ENCODE data around the gene SERPINE3.

Gene SERPINE3

DNA sequence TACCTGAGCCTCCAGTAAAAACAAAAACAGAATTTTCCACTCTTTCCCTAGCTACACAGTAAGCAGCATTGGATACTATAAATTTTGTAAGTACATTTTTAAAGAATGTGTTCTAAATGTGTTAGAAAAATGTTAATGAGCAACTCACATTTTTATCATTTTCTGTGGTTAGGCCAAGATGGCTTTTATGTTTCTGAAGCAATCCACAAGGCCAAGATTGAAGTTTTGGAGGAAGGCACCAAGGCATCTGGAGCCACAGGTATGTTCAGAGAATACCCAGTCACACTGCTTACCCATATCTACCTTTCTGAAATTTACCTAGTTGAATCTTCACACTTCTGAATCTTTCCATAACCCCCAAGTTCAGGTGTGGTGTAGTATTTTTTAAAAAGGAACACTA, 21.6 kb downstream of the SERPINE3 start:
- FAIRE-seq (no peak), DNase-seq (ENCODE audit: insufficient read length, low spot score) (no peak)
- no peak for TF ChIP-seq POLR2A (IDR thresholded peaks at IDR 0.05; ENCODE audit: low read depth, low read length)

GRCh38 chr13:51363625-51364024, 24.1 kb downstream of the SERPINE3 start:
- DNase-seq (ENCODE audit: insufficient read length, low spot score) (no peak), FAIRE-seq (no peak)
- TF ChIP-seq POLR2A (IDR thresholded peaks at IDR 0.05; ENCODE audit: low read depth, low read length): no peak

DNA sequence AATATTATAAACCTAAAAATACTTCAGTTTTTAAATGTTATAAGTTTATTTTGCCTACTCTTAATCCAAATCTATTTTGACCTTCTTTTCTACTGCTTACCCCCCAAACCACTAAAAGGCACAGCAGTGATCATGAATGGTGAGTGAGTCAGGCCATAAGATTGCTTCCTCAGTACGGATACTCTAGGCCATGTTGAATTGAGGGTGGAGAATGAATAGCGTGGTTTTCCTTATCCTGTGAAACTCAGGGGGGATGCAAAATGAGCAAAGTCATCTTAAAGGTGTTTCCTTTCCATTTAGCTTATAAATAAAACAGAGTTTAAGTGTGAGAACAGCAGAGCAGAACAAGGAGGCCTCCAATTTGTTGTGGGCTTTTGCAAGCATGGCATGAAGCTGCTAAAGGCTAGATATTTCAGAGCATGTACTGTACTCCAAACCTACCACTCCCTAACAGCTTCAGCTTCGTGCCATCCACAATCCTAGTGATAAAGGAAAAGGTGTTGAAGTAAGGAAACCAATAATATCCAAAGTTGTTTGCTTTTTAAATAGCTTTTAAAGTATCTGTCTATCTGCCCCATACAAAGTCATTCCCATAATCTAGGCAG, 25.0 kb downstream of the SERPINE3 start:
- peak; percentile 38 for FAIRE-seq

DNA sequence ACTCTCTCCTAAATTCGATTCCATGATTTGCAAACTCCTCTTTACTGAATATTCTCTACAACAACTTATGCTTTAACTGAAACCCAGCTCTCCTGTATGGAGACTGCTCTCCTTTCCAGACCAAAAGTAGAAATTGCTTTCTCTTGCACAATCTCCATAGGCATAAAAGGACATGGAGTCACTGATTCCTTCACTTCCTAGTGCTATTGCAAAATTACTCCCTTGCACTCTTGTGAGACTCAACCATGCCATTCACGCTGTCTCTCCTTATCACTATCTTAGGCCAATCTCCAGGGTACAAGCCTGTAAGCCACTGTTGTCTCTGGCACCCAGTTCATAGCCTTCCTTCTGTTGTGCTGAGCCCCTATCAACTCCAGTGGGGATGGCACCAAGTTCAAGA, 30.6 kb downstream of the SERPINE3 start:
- FAIRE-seq: no peak
- no peak for TF ChIP-seq POLR2A (IDR thresholded peaks at IDR 0.05; ENCODE audit: low read depth, low read length)

More for the DNA sequence above, 25.0 kb downstream of the SERPINE3 start:
- TF ChIP-seq POLR2A (IDR thresholded peaks at IDR 0.05; ENCODE audit: low read depth, low read length): no peak
- DNase-seq (ENCODE audit: insufficient read length, low spot score): no peak

DNA sequence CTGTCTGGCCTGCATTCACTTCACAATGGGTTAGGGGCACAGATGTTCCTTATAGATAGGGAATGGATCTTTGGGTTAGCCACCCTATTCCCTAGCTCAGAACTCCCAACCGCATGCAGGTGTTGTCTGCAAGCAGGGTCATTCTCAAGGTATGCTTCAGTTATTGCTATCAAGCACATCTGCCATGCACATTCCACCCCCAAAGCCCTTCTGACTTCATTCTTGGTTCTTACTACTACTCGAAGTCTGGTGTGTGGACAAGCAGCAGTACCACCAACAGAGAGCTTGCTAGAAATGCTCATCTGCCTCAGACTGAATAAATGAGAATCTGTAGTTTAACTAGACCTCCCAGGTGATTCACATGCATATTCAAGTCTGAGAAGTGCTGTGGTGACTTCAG, 31.3 kb downstream of the SERPINE3 start:
- no peak for FAIRE-seq
- TF ChIP-seq POLR2A (IDR thresholded peaks at IDR 0.05; ENCODE audit: low read depth, low read length): no peak

More for the DNA sequence above, 30.6 kb downstream of the SERPINE3 start:
- no peak for DNase-seq (ENCODE audit: insufficient read length, low spot score)

GRCh38 chr13:51371768-51372399, 32.4 kb downstream of the SERPINE3 start:
- TF ChIP-seq POLR2A (IDR thresholded peaks at IDR 0.05; ENCODE audit: low read depth, low read length): no peak
- no peak for FAIRE-seq
- DNase-seq (ENCODE audit: insufficient read length, low spot score): no peak

More for the DNA sequence above, 31.3 kb downstream of the SERPINE3 start:
- DNase-seq (ENCODE audit: insufficient read length, low spot score): no peak

- no peak for TF ChIP-seq POLR2A (IDR thresholded peaks at IDR 0.05; ENCODE audit: low read depth, low read length)
- no peak for DNase-seq (ENCODE audit: insufficient read length, low spot score)
- FAIRE-seq: no peak
Observed at GRCh38 chr13:51373451-51373850, 34.0 kb downstream of the SERPINE3 start.

DNA sequence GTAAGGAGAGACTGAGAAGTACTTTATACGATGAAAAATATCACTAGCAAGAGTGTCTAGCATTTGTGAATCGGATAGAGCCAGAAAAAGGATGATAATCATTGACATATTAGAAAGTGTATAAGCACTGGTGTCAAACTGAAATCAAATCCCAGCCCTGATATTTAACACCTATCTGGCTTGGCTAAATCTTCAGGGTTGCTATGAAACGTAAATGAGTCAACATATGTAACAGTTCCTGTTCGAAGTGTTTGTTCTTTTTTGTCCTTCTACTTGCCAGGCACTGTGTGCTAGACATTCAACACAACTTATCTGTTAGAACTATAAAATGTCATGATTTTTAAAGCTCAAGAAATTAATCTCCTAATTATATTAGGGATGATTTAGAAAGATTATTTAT, 40.8 kb downstream of the SERPINE3 start:
- peak; percentile 6 for FAIRE-seq
- no peak for TF ChIP-seq POLR2A (IDR thresholded peaks at IDR 0.05; ENCODE audit: low read depth, low read length)
- DNase-seq (ENCODE audit: insufficient read length, low spot score): no peak

GRCh38 chr13:51385114-51385513, 45.6 kb downstream of the SERPINE3 start:
- no peak for TF ChIP-seq POLR2A (IDR thresholded peaks at IDR 0.05; ENCODE audit: low read depth, low read length)
- FAIRE-seq (no peak), DNase-seq (ENCODE audit: insufficient read length, low spot score) (no peak)

DNA sequence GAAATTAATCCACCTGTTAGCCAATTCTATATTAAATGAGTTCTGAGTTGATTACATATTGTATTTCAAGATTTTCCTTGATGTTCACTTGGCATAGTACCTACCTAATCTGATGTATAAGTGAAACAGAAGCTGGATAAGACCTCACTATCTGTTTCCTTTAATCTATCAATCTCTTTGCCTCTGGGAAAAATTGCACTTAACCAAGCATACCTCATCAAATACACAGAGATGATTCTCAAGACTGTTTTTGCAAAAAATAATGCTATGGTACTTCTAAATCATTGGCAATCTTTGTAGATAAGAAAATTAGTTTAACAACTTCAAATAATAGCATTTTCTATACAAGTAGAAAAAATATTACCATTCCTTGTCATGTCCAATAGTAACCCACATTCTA, 55.2 kb downstream of the SERPINE3 start:
- FAIRE-seq (no peak), DNase-seq (ENCODE audit: insufficient read length, low spot score) (no peak)
- no peak for TF ChIP-seq POLR2A (IDR thresholded peaks at IDR 0.05; ENCODE audit: low read depth, low read length)

DNA sequence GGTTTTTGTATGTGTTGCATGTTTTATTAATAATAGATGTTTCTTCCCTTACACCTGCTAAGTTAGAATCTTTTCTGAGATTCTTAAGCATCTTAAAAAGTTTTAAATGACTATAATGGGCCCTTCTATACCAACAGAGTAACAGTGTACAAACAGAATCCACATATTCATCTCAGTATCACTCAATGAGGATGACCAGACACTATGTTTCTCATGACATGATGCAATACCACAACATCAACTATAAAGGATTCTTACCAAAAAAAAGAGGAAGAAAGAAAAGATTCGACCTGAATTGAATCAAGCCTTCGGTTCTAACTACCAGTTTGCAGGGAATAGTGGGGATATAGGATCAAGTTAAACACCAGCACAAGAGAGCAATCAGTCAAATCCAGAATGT, 56.9 kb downstream of the SERPINE3 start:
- DNase-seq (ENCODE audit: insufficient read length, low spot score): no peak
- TF ChIP-seq POLR2A (IDR thresholded peaks at IDR 0.05; ENCODE audit: low read depth, low read length): no peak
- FAIRE-seq: no peak

DNA sequence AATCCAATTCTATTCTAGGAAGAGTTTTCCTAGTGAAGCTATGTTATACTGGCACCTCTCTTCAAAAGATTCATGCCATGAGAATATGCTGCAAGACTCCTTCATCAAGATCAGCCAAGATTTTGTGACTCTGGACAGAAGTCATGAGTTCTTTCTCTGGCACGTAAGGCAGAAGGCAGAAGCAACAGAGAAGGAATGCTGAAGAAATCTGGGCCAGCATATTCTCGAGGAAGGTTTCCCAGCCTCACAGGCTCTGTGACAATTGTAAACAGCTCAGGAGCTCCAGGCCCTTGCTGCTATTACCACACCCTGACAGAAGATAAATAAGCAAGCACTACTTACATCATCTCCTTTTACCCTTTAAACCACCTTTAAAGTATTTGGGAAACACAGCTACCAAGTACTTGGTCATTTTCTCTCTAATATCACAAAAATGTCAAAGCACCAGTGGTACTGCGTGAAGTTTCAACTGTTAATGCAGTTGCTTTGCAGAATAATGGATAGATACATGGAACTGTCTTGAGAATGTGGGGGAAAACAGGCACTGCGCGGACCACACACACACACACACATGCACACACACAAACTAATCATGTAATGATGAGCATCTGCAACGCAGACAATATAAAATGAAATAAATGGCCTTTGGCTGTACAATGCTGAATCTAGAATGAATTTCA, 57.9 kb downstream of the SERPINE3 start:
- DNase-seq (ENCODE audit: insufficient read length, low spot score) (no peak), FAIRE-seq (peak; percentile 6)
- TF ChIP-seq POLR2A (IDR thresholded peaks at IDR 0.05; ENCODE audit: low read depth, low read length): no peak

DNA sequence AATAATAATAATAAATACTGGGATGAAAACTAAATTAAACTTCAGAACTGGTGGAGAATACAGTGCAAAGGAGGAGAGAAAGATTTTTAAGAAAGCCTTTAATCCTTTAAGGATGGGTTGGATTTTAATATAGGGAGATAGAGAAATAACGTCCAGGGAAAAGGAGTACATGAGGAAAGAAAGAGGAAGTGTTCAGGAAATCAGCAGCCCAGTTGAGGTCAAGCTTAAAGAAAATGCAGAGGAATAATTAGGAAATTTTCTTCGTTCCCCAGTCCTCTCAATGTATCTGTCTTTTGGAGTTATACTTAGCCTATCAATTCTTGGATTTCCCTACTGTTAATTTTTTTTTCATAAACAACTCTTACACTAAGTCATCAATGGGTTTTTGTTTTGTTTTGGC, 65.7 kb downstream of the SERPINE3 start:
- TF ChIP-seq POLR2A (IDR thresholded peaks at IDR 0.05; ENCODE audit: low read depth, low read length): no peak
- DNase-seq (ENCODE audit: insufficient read length, low spot score) (no peak), FAIRE-seq (no peak)

- DNase-seq (ENCODE audit: insufficient read length, low spot score) (no peak), FAIRE-seq (no peak)
Observed at GRCh38 chr13:51412431-51412830, 72.9 kb downstream of the SERPINE3 start.

More at GRCh38 chr13:51412431-51412830, 72.9 kb downstream of the SERPINE3 start:
- no peak for TF ChIP-seq POLR2A (IDR thresholded peaks at IDR 0.05; ENCODE audit: low read depth, low read length)
